ENCODE results near the gene REC8. TPM values are rescaled to one million over a fixed set of nuclear protein-coding genes. Genes with fewer than 3 reads are reported as not detected.

The REC8 gene
- total and polyA plus RNA-seq, 2 of the 13 experiments (the other 11 are each of a cell fraction or from before 2014, with no cell fraction given) = 3.4 to 14.7 TPM

DNA sequence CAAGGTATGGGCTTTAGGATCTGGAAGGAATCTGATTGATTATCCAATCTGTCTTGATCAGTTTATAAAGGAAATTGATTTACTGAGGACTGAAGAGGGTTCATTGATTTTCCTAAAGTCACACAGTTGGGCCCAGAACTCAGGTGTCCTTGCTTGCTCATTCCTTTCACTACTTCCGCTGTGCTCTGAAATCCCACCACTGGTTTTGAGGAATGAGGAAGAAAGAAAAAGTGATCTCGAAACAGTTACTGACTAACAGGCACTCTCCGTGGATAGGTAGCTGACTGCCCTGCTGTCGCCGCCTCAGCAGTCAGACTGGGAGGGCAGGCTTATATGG lies 41.5 kb upstream of the REC8 start, which contains the start of gene FITM1 (continued):
- TF ChIP-seq, protein P1, sequence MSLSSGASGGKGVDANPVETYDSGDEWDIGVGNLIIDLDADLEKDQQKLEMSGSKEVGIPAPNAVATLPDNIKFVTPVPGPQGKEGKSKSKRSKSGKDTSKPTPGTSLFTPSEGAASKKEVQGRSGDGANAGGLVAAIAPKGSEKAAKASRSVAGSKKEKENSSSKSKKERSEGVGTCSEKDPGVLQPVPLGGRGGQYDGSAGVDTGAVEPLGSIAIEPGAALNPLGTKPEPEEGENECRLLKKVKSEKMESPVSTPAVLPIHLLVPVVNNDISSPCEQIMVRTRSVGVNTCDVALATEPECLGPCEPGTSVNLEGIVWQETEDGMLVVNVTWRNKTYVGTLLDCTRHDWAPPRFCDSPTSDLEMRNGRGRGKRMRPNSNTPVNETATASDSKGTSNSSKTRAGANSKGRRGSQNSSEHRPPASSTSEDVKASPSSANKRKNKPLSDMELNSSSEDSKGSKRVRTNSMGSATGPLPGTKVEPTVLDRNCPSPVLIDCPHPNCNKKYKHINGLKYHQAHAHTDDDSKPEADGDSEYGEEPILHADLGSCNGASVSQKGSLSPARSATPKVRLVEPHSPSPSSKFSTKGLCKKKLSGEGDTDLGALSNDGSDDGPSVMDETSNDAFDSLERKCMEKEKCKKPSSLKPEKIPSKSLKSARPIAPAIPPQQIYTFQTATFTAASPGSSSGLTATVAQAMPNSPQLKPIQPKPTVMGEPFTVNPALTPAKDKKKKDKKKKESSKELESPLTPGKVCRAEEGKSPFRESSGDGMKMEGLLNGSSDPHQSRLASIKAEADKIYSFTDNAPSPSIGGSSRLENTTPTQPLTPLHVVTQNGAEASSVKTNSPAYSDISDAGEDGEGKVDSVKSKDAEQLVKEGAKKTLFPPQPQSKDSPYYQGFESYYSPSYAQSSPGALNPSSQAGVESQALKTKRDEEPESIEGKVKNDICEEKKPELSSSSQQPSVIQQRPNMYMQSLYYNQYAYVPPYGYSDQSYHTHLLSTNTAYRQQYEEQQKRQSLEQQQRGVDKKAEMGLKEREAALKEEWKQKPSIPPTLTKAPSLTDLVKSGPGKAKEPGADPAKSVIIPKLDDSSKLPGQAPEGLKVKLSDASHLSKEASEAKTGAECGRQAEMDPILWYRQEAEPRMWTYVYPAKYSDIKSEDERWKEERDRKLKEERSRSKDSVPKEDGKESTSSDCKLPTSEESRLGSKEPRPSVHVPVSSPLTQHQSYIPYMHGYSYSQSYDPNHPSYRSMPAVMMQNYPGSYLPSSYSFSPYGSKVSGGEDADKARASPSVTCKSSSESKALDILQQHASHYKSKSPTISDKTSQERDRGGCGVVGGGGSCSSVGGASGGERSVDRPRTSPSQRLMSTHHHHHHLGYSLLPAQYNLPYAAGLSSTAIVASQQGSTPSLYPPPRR (CRISPR knock-in tag; IDR thresholded peaks at IDR 0.05; ENCODE audit: borderline replicate concordance) = no peak
- TF ChIP-seq MIER3 (CRISPR knock-in tag; IDR thresholded peaks at IDR 0.05; ENCODE audit: borderline replicate concordance) = no peak
- TF ChIP-seq NFIB (CRISPR knock-in tag; IDR thresholded peaks at IDR 0.05; ENCODE audit: borderline replicate concordance) = peak; percentile 59; the same call in 1 of the 2 replicates
- TF ChIP-seq, protein P2, sequence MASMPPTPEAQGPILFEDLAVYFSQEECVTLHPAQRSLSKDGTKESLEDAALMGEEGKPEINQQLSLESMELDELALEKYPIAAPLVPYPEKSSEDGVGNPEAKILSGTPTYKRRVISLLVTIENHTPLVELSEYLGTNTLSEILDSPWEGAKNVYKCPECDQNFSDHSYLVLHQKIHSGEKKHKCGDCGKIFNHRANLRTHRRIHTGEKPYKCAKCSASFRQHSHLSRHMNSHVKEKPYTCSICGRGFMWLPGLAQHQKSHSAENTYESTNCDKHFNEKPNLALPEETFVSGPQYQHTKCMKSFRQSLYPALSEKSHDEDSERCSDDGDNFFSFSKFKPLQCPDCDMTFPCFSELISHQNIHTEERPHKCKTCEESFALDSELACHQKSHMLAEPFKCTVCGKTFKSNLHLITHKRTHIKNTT (CRISPR knock-in tag; IDR thresholded peaks at IDR 0.05) = no peak
- TF ChIP-seq, protein P3, sequence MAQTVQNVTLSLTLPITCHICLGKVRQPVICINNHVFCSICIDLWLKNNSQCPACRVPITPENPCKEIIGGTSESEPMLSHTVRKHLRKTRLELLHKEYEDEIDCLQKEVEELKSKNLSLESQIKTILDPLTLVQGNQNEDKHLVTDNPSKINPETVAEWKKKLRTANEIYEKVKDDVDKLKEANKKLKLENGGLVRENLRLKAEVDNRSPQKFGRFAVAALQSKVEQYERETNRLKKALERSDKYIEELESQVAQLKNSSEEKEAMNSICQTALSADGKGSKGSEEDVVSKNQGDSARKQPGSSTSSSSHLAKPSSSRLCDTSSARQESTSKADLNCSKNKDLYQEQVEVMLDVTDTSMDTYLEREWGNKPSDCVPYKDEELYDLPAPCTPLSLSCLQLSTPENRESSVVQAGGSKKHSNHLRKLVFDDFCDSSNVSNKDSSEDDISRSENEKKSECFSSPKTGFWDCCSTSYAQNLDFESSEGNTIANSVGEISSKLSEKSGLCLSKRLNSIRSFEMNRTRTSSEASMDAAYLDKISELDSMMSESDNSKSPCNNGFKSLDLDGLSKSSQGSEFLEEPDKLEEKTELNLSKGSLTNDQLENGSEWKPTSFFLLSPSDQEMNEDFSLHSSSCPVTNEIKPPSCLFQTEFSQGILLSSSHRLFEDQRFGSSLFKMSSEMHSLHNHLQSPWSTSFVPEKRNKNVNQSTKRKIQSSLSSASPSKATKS (CRISPR knock-in tag; IDR thresholded peaks at IDR 0.05) = no peak
- no peak for TF ChIP-seq DPF2 (CRISPR knock-in tag; IDR thresholded peaks at IDR 0.05; ENCODE audit: borderline replicate concordance, low read depth)
- TF ChIP-seq ZNF44 (CRISPR knock-in tag; IDR thresholded peaks at IDR 0.05) = 0 out of 2 replicates have a peak, but pooled peaks have one; percentile 17
- no peak for TF ChIP-seq ZNF263 (CRISPR knock-in tag; IDR thresholded peaks at IDR 0.05)
- TF ChIP-seq NFKBIZ (CRISPR knock-in tag; IDR thresholded peaks at IDR 0.05) = no peak
- no peak for TF ChIP-seq CBX2 (IDR thresholded peaks at IDR 0.05; ENCODE audit: low read depth, low read length)
- no peak for TF ChIP-seq CBX2 (CRISPR knock-in tag; IDR thresholded peaks at IDR 0.05; ENCODE audit: low read depth)
- no peak for TF ChIP-seq HMGA1 (CRISPR knock-in tag; conservative IDR thresholded peaks at IDR 0.05)
- TF ChIP-seq ZNF180 (CRISPR knock-in tag; IDR thresholded peaks at IDR 0.05; ENCODE audit: borderline replicate concordance, low read depth) = no peak
- no peak for TF ChIP-seq IKZF4 (CRISPR knock-in tag; IDR thresholded peaks at IDR 0.05; ENCODE audit: borderline replicate concordance, low read depth, not compliant biosample characterization)
- TF ChIP-seq RBM39 (IDR thresholded peaks at IDR 0.05; ENCODE audit: low read depth, low read length, poor library complexity, severe bottlenecking) = no peak
- TF ChIP-seq ZNF607 (CRISPR knock-in tag; IDR thresholded peaks at IDR 0.05; ENCODE audit: borderline replicate concordance) = 0 out of 2 replicates have a peak, but pooled peaks have one; percentile 4
- no peak for TF ChIP-seq ZNF788 (CRISPR knock-in tag; IDR thresholded peaks at IDR 0.05; ENCODE audit: borderline replicate concordance)
- TF ChIP-seq ZNF343 (CRISPR knock-in tag; IDR thresholded peaks at IDR 0.05) = no peak
- TF ChIP-seq NFATC3 (CRISPR knock-in tag; IDR thresholded peaks at IDR 0.05) = no peak
- TF ChIP-seq ETV5 (CRISPR knock-in tag; IDR thresholded peaks at IDR 0.05; ENCODE audit: borderline replicate concordance) = no peak
- peak; percentile 14; the same call in 1 of the 2 replicates for TF ChIP-seq ZBTB38 (CRISPR knock-in tag; IDR thresholded peaks at IDR 0.05)
- TF ChIP-seq POLR2G (IDR thresholded peaks at IDR 0.05; ENCODE audit: low read depth, low read length) = no peak
- no peak for TF ChIP-seq MLLT10 (CRISPR knock-in tag; IDR thresholded peaks at IDR 0.05)
- no peak for TF ChIP-seq GABPA (IDR thresholded peaks at IDR 0.05; ENCODE audit: low read depth, low read length)
- TF ChIP-seq GABPA (CRISPR knock-in tag; IDR thresholded peaks at IDR 0.05; ENCODE audit: low read depth) = no peak

All from HepG2 (cell line).